Measurements from ENCODE around the gene APBB1IP. TPM values are rescaled to one million over a fixed set of nuclear protein-coding genes. Genes with fewer than 3 reads are reported as not detected.
"Not testable (repeated sequence)": the region's sequence is repeated elsewhere in the genome, so short reads cannot be mapped to it uniquely, and the experiment has no call there.

The APBB1IP gene
- total RNA-seq, 2 experiments from 2014 or later: 75.9 to 76.0 TPM

GRCh38 chr10:26571655-26572054 is 133.5 kb downstream of the APBB1IP start:
- ATAC-seq (no peak), DNase-seq (no peak)
- peaks cover 6% of the 10 kb centered on the region for H3K4me1 Mint-ChIP-seq (ENCODE audit: low read depth)
- POLR2A ChIA-PET: no interaction called here
- CTCF ChIA-PET: no interaction called here
- H3K27me3 Mint-ChIP-seq (ENCODE audit: low read depth): no peaks in the 10 kb centered on the region
- no peak overlapping the region for H3K27ac Mint-ChIP-seq
- H3K9me3 Mint-ChIP-seq (ENCODE audit: insufficient read depth): peaks cover 27% of the 10 kb centered on the region
- H3K4me3 Mint-ChIP-seq: no peak overlapping the region
- H3K36me3 Mint-ChIP-seq (ENCODE audit: low read depth): peaks cover 64% of the 10 kb centered on the region

- H3K27me3 Mint-ChIP-seq (ENCODE audit: low read depth): no peaks in the 10 kb centered on the region
- H3K9me3 Mint-ChIP-seq (ENCODE audit: insufficient read depth): peaks cover 27% of the 10 kb centered on the region
- peaks cover 50% of the 10 kb centered on the region for H3K36me3 Mint-ChIP-seq (ENCODE audit: low read depth)
- DNase-seq (no peak), ATAC-seq (no peak)
- peaks cover 6% of the 10 kb centered on the region for H3K4me1 Mint-ChIP-seq (ENCODE audit: low read depth)
- ChIA-PET CTCF (no interaction called here), POLR2A (no interaction called here)
- H3K27ac Mint-ChIP-seq: no peak overlapping the region
- no peak overlapping the region for H3K4me3 Mint-ChIP-seq
Observed at GRCh38 chr10:26573674-26574073, 135.5 kb downstream of the APBB1IP start.

- POLR2A ChIA-PET: no interaction called here
- no peak overlapping the region for H3K27ac Mint-ChIP-seq
- DNase-seq: no peak
- CTCF ChIA-PET: no interaction called here
- no peak overlapping the region for H3K4me3 Mint-ChIP-seq
- peaks cover 6% of the 10 kb centered on the region for H3K4me1 Mint-ChIP-seq (ENCODE audit: low read depth)
- no peaks in the 10 kb centered on the region for H3K27me3 Mint-ChIP-seq (ENCODE audit: low read depth)
- peaks cover 27% of the 10 kb centered on the region for H3K9me3 Mint-ChIP-seq (ENCODE audit: insufficient read depth)
- peaks cover 45% of the 10 kb centered on the region for H3K36me3 Mint-ChIP-seq (ENCODE audit: low read depth)
- ATAC-seq: no peak
Observed at GRCh38 chr10:26574783-26575182, 136.6 kb downstream of the APBB1IP start.

DNA sequence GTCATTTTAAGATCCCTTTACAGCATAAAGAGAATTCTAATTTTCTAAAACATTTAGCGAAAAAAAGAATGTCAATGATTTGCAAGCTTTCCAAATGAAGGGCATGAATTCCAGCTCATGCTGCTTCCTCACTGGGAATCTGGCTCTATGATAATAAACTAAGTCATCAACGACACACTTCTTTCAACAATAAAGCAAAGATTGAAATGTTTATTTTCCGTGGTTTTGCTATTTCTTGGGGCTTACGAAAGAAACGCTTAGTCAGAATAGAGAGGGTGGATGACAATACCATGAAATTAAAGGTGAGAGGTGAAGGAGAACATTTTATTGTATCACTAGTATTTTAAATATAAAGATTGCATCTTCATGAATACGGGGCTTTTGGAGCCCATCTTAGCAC is 140.2 kb downstream of the APBB1IP start:
- H3K27ac Mint-ChIP-seq; H3K4me3 Mint-ChIP-seq; CTCF ChIA-PET; DNase-seq; ATAC-seq; H3K4me1 Mint-ChIP-seq (ENCODE audit: low read depth); POLR2A ChIA-PET; H3K27me3 Mint-ChIP-seq (ENCODE audit: low read depth): not testable (repeated sequence)
- peaks cover 13% of the 10 kb centered on the region for H3K9me3 Mint-ChIP-seq (ENCODE audit: insufficient read depth)
- H3K36me3 Mint-ChIP-seq (ENCODE audit: low read depth): peaks cover 19% of the 10 kb centered on the region

GRCh38 chr10:26579256-26580063 is 141.3 kb downstream of the APBB1IP start:
- Mint-ChIP-seq H3K4me3 (no peak overlapping the region), H3K9me3 (ENCODE audit: insufficient read depth) (peaks cover 13% of the 10 kb centered on the region), H3K4me1 (ENCODE audit: low read depth) (peaks cover 6% of the 10 kb centered on the region), H3K27ac (no peak overlapping the region), H3K36me3 (ENCODE audit: low read depth) (peaks cover 13% of the 10 kb centered on the region), H3K27me3 (ENCODE audit: low read depth) (no peaks in the 10 kb centered on the region)
- ATAC-seq: no peak
- POLR2A ChIA-PET: no interaction called here
- CTCF ChIA-PET: no interaction called here
- no peak for DNase-seq

GRCh38 chr10:26586211-26586610 is 148.1 kb downstream of the APBB1IP start:
- no peak for ATAC-seq
- Mint-ChIP-seq H3K36me3 (ENCODE audit: low read depth) (no peaks in the 10 kb centered on the region), H3K4me3 (no peak overlapping the region), H3K27ac (no peak overlapping the region), H3K9me3 (ENCODE audit: insufficient read depth) (no peaks in the 10 kb centered on the region), H3K27me3 (ENCODE audit: low read depth) (no peaks in the 10 kb centered on the region), H3K4me1 (ENCODE audit: low read depth) (no peaks in the 10 kb centered on the region)
- CTCF ChIA-PET: no interaction called here
- POLR2A ChIA-PET: no interaction called here
- no peak for DNase-seq

- Mint-ChIP-seq H3K4me1 (ENCODE audit: low read depth) (no peaks in the 10 kb centered on the region), H3K36me3 (ENCODE audit: low read depth) (no peaks in the 10 kb centered on the region), H3K4me3 (no peak overlapping the region), H3K27me3 (ENCODE audit: low read depth) (no peaks in the 10 kb centered on the region), H3K27ac (no peak overlapping the region), H3K9me3 (ENCODE audit: insufficient read depth) (no peaks in the 10 kb centered on the region)
- CTCF ChIA-PET: no interaction called here
- DNase-seq: no peak
- POLR2A ChIA-PET: no interaction called here
- no peak for ATAC-seq
Observed at GRCh38 chr10:26588611-26589010, 150.5 kb downstream of the APBB1IP start.

- H3K27ac Mint-ChIP-seq; H3K36me3 Mint-ChIP-seq (ENCODE audit: low read depth); H3K4me3 Mint-ChIP-seq; DNase-seq; ATAC-seq; H3K27me3 Mint-ChIP-seq (ENCODE audit: low read depth); H3K9me3 Mint-ChIP-seq (ENCODE audit: insufficient read depth); CTCF ChIA-PET; H3K4me1 Mint-ChIP-seq (ENCODE audit: low read depth); POLR2A ChIA-PET: not testable (repeated sequence)
Observed at GRCh38 chr10:26589813-26590212, 151.7 kb downstream of the APBB1IP start.

GRCh38 chr10:26593896-26594295 is 155.8 kb downstream of the APBB1IP start:
- Mint-ChIP-seq H3K4me3 (no peak overlapping the region), H3K27me3 (ENCODE audit: low read depth) (no peaks in the 10 kb centered on the region), H3K4me1 (ENCODE audit: low read depth) (peaks cover 3% of the 10 kb centered on the region), H3K9me3 (ENCODE audit: insufficient read depth) (no peaks in the 10 kb centered on the region), H3K27ac (no peak overlapping the region), H3K36me3 (ENCODE audit: low read depth) (no peaks in the 10 kb centered on the region)
- ChIA-PET POLR2A (no interaction called here), CTCF (no interaction called here)
- no peak for DNase-seq
- ATAC-seq: no peak

DNA sequence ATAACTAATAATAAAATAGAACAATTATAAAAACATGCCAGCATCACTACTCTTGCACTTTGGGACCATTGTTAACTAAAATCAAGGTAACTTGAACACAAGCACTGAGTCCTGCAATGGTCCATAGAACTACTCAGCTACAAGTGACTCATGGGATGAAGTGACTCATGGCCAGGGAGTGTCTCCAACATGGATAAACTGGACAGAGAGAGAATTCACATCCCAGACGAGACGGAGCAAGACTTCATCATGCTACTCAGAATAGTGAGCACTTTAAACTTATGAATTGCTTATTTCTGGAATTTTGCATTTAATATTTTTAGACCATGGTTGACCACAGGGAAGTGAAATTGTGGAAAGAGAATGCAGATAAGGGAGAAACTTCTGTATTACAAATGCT is 165.1 kb downstream of the APBB1IP start:
- POLR2A ChIA-PET: interaction anchor here (0.6 kb wide), 1 partner anchor 1241 kb away, joined by 3 read pairs; no protein-coding TSS in a partner anchor
- ATAC-seq; H3K9me3 Mint-ChIP-seq (ENCODE audit: insufficient read depth); DNase-seq; H3K4me1 Mint-ChIP-seq (ENCODE audit: low read depth); H3K36me3 Mint-ChIP-seq (ENCODE audit: low read depth); H3K27me3 Mint-ChIP-seq (ENCODE audit: low read depth); H3K27ac Mint-ChIP-seq; H3K4me3 Mint-ChIP-seq: not testable (repeated sequence)
- CTCF ChIA-PET: interaction anchor here (0.7 to 1.1 kb wide), 2 partner anchors 59 to 307 kb away, joined by 3 read pairs; no protein-coding TSS in a partner anchor

GRCh38 chr10:26604320-26605093 is 166.4 kb downstream of the APBB1IP start:
- H3K4me3 Mint-ChIP-seq; POLR2A ChIA-PET; H3K36me3 Mint-ChIP-seq (ENCODE audit: low read depth); ATAC-seq; H3K4me1 Mint-ChIP-seq (ENCODE audit: low read depth); H3K27ac Mint-ChIP-seq; DNase-seq; H3K9me3 Mint-ChIP-seq (ENCODE audit: insufficient read depth); H3K27me3 Mint-ChIP-seq (ENCODE audit: low read depth): not testable (repeated sequence)
- CTCF ChIA-PET: interaction anchor here (1.1 kb wide), 1 partner anchor 306 kb away, joined by 3 read pairs; no protein-coding TSS in a partner anchor

DNA sequence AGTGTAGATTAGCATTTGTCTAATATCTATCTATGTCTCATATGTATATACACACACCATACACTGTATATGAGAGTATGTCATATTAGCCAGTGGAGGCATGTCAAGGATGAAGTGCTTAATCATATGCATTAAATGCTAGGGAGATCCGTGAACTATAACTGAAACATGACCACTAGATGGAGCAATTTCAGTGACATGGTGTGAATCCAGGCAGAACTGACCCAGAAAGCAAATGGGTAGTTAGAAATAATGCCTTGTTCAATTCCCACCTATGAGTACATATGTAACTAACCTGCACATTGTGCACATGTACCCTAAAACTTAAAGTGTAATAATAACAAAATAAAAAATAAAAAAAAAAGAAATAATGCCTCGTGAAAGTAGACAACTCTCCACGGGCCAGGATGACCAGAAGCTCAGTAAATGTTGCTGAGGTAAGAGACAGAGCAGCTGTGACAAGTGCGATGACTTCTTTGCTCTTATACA is 168.3 kb downstream of the APBB1IP start:
- DNase-seq; H3K27me3 Mint-ChIP-seq (ENCODE audit: low read depth); H3K4me1 Mint-ChIP-seq (ENCODE audit: low read depth); POLR2A ChIA-PET; H3K9me3 Mint-ChIP-seq (ENCODE audit: insufficient read depth); H3K36me3 Mint-ChIP-seq (ENCODE audit: low read depth); H3K27ac Mint-ChIP-seq; H3K4me3 Mint-ChIP-seq: not testable (repeated sequence)
- peak; percentile 70 for ATAC-seq
- CTCF ChIA-PET: interaction anchor here (1.2 to 1.6 kb wide), 2 partner anchors 8 to 29 kb away, joined by 4 read pairs; no protein-coding TSS in a partner anchor

All from activated CD8-positive, alpha-beta T cell treated with anti-CD3 and anti-CD28 coated beads, Interleukin-2, amount 10 ng/mL, durations not matched to agents 7 days and 5 days (primary cell).